Mesodermal cell (in vitro differentiated cells): Measurements from ENCODE around the gene PIN1.

Experiments used
- H3K27ac ChIP-seq: 2 replicates; pipeline ENCODE4 v1.7.0; 2013; ENCODE audit warnings: mild to moderate bottlenecking, low read depth, low read length, moderate library complexity; ENCODE audit not compliant: severe bottlenecking
- H3K36me3 ChIP-seq: 2 replicates; pipeline ENCODE4 v1.7.1; 2013; ENCODE audit warnings: mild to moderate bottlenecking, low read length, moderate library complexity; ENCODE audit not compliant: control insufficient read depth, insufficient read depth
- H3K4me1 ChIP-seq: one replicate; pipeline ENCODE4 v1.7.1; 2013; ENCODE audit warnings: mild to moderate bottlenecking, low read length; ENCODE audit not compliant: insufficient read depth, control insufficient read depth, poor library complexity, severe bottlenecking
- H3K4me3 ChIP-seq: 2 replicates; pipeline ENCODE4 v1.7.0; 2013; ENCODE audit warnings: low read length, control low read depth, mild to moderate bottlenecking; ENCODE audit not compliant: insufficient read depth, poor library complexity, severe bottlenecking; ENCODE audit errors: extremely low read depth
- H3K9me3 ChIP-seq: 2 replicates; pipeline ENCODE4 v1.7.1; 2013; ENCODE audit warnings: mild to moderate bottlenecking, low read length, moderate library complexity; ENCODE audit not compliant: control insufficient read depth
- WGBS, 2 experiments: methylation state at CpG; one replicate each; pipeline ENCODE4 v1.1.5; 2013; ENCODE audit warnings: missing lambda C conversion rate in 2 of 2; ENCODE audit not compliant: insufficient coverage in 2 of 2; 5-methylcytosine and 5-hydroxymethylcytosine counted together

Gene PIN1

GRCh38 chr19:9875031-9875627 is 40.0 kb downstream of the PIN1 start:
- Histone ChIP-seq H3K36me3 (no peaks in the 10 kb centered on the region), H3K9me3 (peaks cover 3% of the 10 kb centered on the region), H3K4me3 (no peak overlapping the region), H3K27ac (peak overlapping the region; percentile 16), H3K4me1 (peaks cover 6% of the 10 kb centered on the region)
- WGBS, 2 experiments, result 82 to 84% methylated on average over 8 to 9 of the region's 13 CpGs

DNA sequence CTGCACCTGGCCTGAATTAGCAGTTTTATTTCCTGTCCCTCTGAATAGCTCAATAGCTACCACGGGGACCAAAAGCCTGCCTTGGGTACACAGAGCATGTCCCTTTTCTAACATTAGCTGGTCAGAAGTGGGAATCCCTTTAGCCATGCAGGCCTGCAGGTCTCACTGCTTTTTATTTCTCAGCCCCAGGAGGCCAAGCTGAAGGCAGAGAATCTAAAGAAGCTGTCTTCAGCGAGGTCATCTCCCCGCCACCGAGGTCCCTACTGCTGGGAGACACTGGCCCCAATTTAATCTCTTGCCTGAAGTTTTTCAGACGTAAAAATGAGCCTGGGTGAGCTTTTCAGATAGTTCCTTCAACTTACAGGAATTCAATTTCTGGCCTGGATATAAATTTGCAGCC is 40.7 kb downstream of the PIN1 start:
- Histone ChIP-seq H3K4me3 (no peak overlapping the region), H3K27ac (peak overlapping the region; percentile 29)

GRCh38 chr19:9877780-9878510 is 42.8 kb downstream of the PIN1 start:
- Histone ChIP-seq H3K4me3 (no peak overlapping the region), H3K27ac (peak overlapping the region; percentile 62), H3K36me3 (no peaks in the 10 kb centered on the region), H3K4me1 (peaks cover 6% of the 10 kb centered on the region), H3K9me3 (peaks cover 3% of the 10 kb centered on the region)
- 95 to 100% methylated on average over 6 to 7 of the region's 10 CpGs for WGBS, 2 experiments

More for the DNA sequence above, 40.7 kb downstream of the PIN1 start:
- WGBS, 2 experiments, result 65 to 80% methylated on average over 5 of the region's 5 CpGs
- Histone ChIP-seq H3K9me3 (peaks cover 3% of the 10 kb centered on the region), H3K4me1 (peaks cover 6% of the 10 kb centered on the region), H3K36me3 (no peaks in the 10 kb centered on the region)

GRCh38 chr19:9878511-9879196 is 43.5 kb downstream of the PIN1 start:
- Histone ChIP-seq H3K27ac (peak overlapping the region; percentile 62), H3K9me3 (peaks cover 3% of the 10 kb centered on the region), H3K36me3 (no peaks in the 10 kb centered on the region), H3K4me3 (no peak overlapping the region), H3K4me1 (peaks cover 6% of the 10 kb centered on the region)
- WGBS, 2 experiments, result 81 to 92% methylated on average over 9 to 10 of the region's 11 CpGs

DNA sequence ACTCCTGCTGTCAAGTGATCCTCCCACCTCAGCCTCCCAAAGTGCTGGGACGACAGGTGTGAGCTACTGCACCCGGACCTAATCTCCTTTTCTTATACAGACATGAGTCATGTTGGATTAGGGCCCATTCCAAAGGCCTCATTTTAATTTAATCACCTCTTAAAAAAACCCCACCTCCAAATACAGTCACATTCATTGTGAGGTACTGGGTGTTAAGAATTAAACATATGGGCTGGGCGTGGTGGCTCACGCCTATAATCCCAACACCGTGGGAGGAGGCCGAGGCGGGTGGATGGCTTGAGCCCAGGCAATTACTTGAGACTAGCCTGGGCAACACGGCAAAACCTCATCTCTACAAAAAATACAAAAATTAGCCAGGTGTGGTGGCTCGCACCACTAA is 46.6 kb downstream of the PIN1 start:
- no peaks in the 10 kb centered on the region for H3K36me3 ChIP-seq
- H3K4me3 ChIP-seq, result no peak overlapping the region
- peaks cover 3% of the 10 kb centered on the region for H3K9me3 ChIP-seq
- peaks cover 6% of the 10 kb centered on the region for H3K4me1 ChIP-seq
- 100% methylated on average over 6 to 8 of the region's 9 CpGs for WGBS, 2 experiments
- H3K27ac ChIP-seq, result no peak overlapping the region

DNA sequence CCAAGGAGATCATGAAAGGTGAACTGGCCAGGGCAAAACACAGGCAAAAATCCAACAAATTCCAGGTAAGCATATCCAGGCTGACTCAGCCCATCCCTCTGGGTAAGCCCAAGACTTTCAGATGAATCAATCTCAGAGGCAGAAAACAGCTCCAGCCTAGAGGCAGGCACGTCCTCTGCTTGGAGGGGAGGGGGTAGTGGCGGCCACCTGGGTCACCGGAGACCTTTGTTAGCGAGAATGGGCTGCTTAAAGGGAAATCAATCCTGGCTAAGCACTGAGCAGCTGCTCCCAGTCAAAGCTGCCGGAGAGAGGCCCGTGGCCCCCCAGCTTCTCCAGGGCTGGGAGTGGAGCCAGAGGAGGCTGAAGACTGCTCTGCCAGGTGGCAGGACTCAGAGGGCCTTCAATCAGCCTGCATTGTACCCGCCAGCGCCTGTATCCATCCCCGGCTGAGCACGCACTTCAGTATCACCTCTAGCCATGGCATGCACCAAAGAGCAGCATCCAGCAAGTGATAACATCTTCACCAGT is 48.2 kb downstream of the PIN1 start:
- WGBS, 2 experiments, result 64 to 75% methylated on average over 9 to 10 of the region's 10 CpGs
- Histone ChIP-seq H3K27ac (no peak overlapping the region), H3K9me3 (no peaks in the 10 kb centered on the region), H3K4me1 (no peaks in the 10 kb centered on the region), H3K36me3 (no peaks in the 10 kb centered on the region), H3K4me3 (no peak overlapping the region)

DNA sequence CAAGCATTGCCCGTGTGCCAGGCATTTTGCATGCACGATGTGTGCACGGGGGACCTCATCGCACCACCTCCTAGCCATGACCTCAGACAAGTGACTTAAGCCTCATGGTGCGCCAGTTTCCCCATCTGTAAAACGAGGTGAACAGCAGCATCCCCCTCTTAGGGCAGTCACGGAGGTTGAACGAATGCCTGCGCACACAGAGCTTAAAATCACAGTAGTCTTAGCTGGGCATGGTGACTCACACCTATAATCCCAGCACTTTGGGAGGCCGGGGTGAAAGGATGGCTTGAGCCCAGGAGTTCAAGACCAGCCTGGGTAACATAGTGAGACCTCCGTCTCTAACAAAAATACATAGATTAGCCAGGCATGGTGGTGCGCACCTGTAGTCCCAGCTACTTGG is 48.6 kb downstream of the PIN1 start:
- Histone ChIP-seq H3K27ac (no peak overlapping the region), H3K4me3 (no peak overlapping the region), H3K9me3 (no peaks in the 10 kb centered on the region), H3K36me3 (no peaks in the 10 kb centered on the region), H3K4me1 (no peaks in the 10 kb centered on the region)
- WGBS, 2 experiments, result 94 to 97% methylated on average over 10 to 11 of the region's 12 CpGs

GRCh38 chr19:9885077-9885552 is 50.0 kb downstream of the PIN1 start:
- Histone ChIP-seq H3K4me1 (no peaks in the 10 kb centered on the region), H3K36me3 (no peaks in the 10 kb centered on the region), H3K9me3 (no peaks in the 10 kb centered on the region), H3K27ac (no peak overlapping the region), H3K4me3 (no peak overlapping the region)
- WGBS, 2 experiments, result 79 to 92% methylated on average over 6 to 8 of the region's 8 CpGs

- Histone ChIP-seq H3K27ac (no peak overlapping the region), H3K4me1 (no peaks in the 10 kb centered on the region), H3K36me3 (no peaks in the 10 kb centered on the region), H3K4me3 (no peak overlapping the region), H3K9me3 (no peaks in the 10 kb centered on the region)
- 89 to 96% methylated on average over 6 of the region's 6 CpGs for WGBS, 2 experiments
Observed at GRCh38 chr19:9891609-9892373, 56.7 kb downstream of the PIN1 start.
